Bone marrow (tissue), 2 donors: ENCODE data around the gene SYNM.

Experiments
- DNase-seq, 2 donors: peaks; one replicate each; lab custom pipeline; 2025; lab: John Stamatoyannopoulos, UW

The SYNM gene

GRCh38 chr15:99143242-99143641, 38.4 kb downstream of the SYNM start:
- no peak for DNase-seq

- no peak for DNase-seq
These were observed 39.1 kb downstream of the SYNM start for GRCh38 chr15:99143655-99144610.

- no peak for DNase-seq
These were observed 40.1 kb downstream of the SYNM start for GRCh38 chr15:99145005-99145404.

- no peak for DNase-seq
These were observed 40.9 kb downstream of the SYNM start for GRCh38 chr15:99145778-99146177.

- DNase-seq: no peak
These were observed 41.8 kb downstream of the SYNM start for GRCh38 chr15:99146661-99147060.

GRCh38 chr15:99148851-99149276, 44.0 kb downstream of the SYNM start:
- DNase-seq: no peak

- no peak for DNase-seq
These were observed 44.5 kb downstream of the SYNM start for GRCh38 chr15:99149366-99149765.

GRCh38 chr15:99151156-99151555, 46.3 kb downstream of the SYNM start:
- no peak for DNase-seq

GRCh38 chr15:99153026-99153535, 48.2 kb downstream of the SYNM start:
- DNase-seq: no peak

- no peak for DNase-seq
These were observed 49.4 kb downstream of the SYNM start for GRCh38 chr15:99154271-99154670.

- DNase-seq: no peak
These were observed 51.1 kb downstream of the SYNM start for GRCh38 chr15:99155961-99156443.

GRCh38 chr15:99157456-99157855, 52.6 kb downstream of the SYNM start:
- DNase-seq: no peak

GRCh38 chr15:99158626-99159412, 53.9 kb downstream of the SYNM start:
- no peak for DNase-seq

GRCh38 chr15:99163271-99164062, 58.6 kb downstream of the SYNM start:
- no peak for DNase-seq

- no peak for DNase-seq
These were observed 59.2 kb downstream of the SYNM start for GRCh38 chr15:99164119-99164518.

- no peak for DNase-seq
These were observed 60.3 kb downstream of the SYNM start for GRCh38 chr15:99165020-99165790.

- no peak for DNase-seq
These were observed 61.2 kb downstream of the SYNM start for GRCh38 chr15:99165956-99166689.

GRCh38 chr15:99167201-99167600, 62.3 kb downstream of the SYNM start:
- no peak for DNase-seq

- DNase-seq: no peak
These were observed 62.8 kb downstream of the SYNM start for GRCh38 chr15:99167640-99168039.
